Ovary (tissue), 9 donors: ENCODE measurements around the gene PATJ. TPM values are rescaled to one million over a fixed set of nuclear protein-coding genes. Genes with fewer than 3 reads are reported as not detected.

Source experiments
- DNase-seq, 5 donors: peaks; one replicate each; pipeline ENCODE4 v3.0.0-alpha.2; 2019 to 2020
- H3K27ac ChIP-seq, 2 donors: fragments of 200-600 bp; one replicate each; pipeline versions ENCODE4 v1.5.1 to v1.8.0; 2019 to 2022
- H3K27me3 ChIP-seq: fragments of 200-600 bp; one replicate; pipeline ENCODE4 v1.8.0; 2022
- H3K36me3 ChIP-seq: fragments of 200-600 bp; sonication (generic); one replicate; pipeline ENCODE4 v1.5.1; 2019
- H3K4me1 ChIP-seq: one replicate; pipeline ENCODE4 v1.8.1; 2013; ENCODE audit warnings: mild to moderate bottlenecking, moderate library complexity; ENCODE audit not compliant: insufficient read depth
- H3K4me3 ChIP-seq: fragments of 200-600 bp; sonication (generic); one replicate; pipeline ENCODE4 v1.5.1; 2017
- H3K9me3 ChIP-seq, 2 donors: fragments of 200-600 bp in 1 of 2; sonication (generic) in 1 of 2; one replicate each; pipeline versions ENCODE4 v1.5.1 to v1.8.1; 2013 to 2019; ENCODE audit warnings: mild to moderate bottlenecking in 1 of 2, moderate library complexity in 1 of 2
- EP300 ChIP-seq: sonication (generic); formaldehyde crosslinking; IDR thresholded peaks from one replicate; pipeline ENCODE4 v1.6.1; 2017; ENCODE audit warnings: antibody characterized with exemption
- POLR2A ChIP-seq: fragments of 450-650 bp; IDR thresholded peaks from one replicate; pipeline ENCODE4 v1.6.1; 2017; ENCODE audit warnings: antibody characterized with exemption, mild to moderate bottlenecking, moderate library complexity
- WGBS, 3 donors: extraction: QIAGEN DNeasy Blood & Tissue Kit in 1 of 3; methylation state at CpG; one replicate each; pipeline versions ENCODE4 v1.1.5 to v1.1.7; 2013 to 2017; 5-methylcytosine and 5-hydroxymethylcytosine counted together
- intact Hi-C, 4 donors: fragments of 100-400 bp; cut with DNase I; formaldehyde crosslinking; loops; one replicate each; pipeline versions ENCODE4 v1.11.0 to v1.15.1; 2022 to 2023
- polyA plus RNA-seq, 2 donors: library from polyadenylated mRNA; stranded (reverse); fragments of 200-250 nt in 1 of 2; fragments of 350-450 nt in 1 of 2; fragmentation: Illumina TruSeq in 1 of 2; extraction: RNeasy Lipid Tissue Mini Kit (QIAGEN cat#74804) in 1 of 2; gene quantifications; one replicate each; pipeline ENCODE4 v1.2.3, GENCODE V29; 2013 to 2014
- total RNA-seq, 7 donors: library from RNA; depleted of rRNA in 2 of 7; stranded (reverse); fragments of >200 nt in 2 of 7; fragmentation: NEBNext Ultra II Directional in 3 of 7; extraction: Animal tissue kit (Norgen Biotek cat#: 25700) in 3 of 7; gene quantifications; one replicate each; pipeline versions ENCODE4 v1.1.0 to v1.2.4, GENCODE V29; 2016 to 2023
- TF ChIP-seq, protein P1 (sequence below), 3 donors: fragments of 450-650 bp in 2 of 3; fragments of 200-600 bp in 1 of 3; IDR thresholded peaks; one replicate each; pipeline versions ENCODE4 v1.5.1 to v1.8.0; 2016 to 2022; ENCODE audit warnings: antibody characterized with exemption in 3 of 3, mild to moderate bottlenecking in 1 of 3
- donor health status: DM: no; HTN: no; CAD: no; lungs with moderate emphysema.
- donor health status: DM: no; HTN: no; CAD: no.
- donor health status: Bipolar disorder and iron deficiency.
- donor health status: DM: yes; HTN: yes; CAD: no.
- donor health status: DM: no; HTN: no; CAD: no.
- donor health status: DM: yes; HTN: yes; CAD: no.

The PATJ gene
- total and polyA plus RNA-seq, 9 donors = 7.6 to 60.1 (median 25.5) TPM

DNA sequence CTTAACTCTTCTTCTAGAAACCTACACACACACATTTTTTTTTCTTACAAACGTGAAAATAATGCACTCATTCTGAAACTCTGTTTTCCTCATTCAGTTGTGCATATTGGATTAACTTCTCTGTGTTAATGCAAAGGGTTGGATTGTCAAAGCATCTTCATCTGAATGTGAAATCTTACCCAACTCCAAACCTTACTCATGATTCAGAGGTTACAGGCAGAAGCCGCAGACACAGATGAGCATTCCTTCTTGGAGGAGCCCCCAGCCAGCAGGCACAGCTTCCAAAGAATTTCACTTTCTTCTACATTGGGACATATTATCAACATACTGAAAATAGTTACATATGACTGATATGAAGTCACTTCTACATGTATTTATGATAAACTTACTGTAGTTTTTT, 15.7 kb downstream of the PATJ start:
- Histone ChIP-seq H3K36me3 (no peaks in the 10 kb centered on the region), H3K27ac (no peak overlapping the region), H3K27me3 (no peaks in the 10 kb centered on the region), H3K4me1 (peaks cover 3% of the 10 kb centered on the region), H3K9me3 (no peaks in the 10 kb centered on the region), H3K4me3 (no peak overlapping the region)
- TF ChIP-seq EP300 (no peak), POLR2A (no peak)
- TF ChIP-seq, protein P1, sequence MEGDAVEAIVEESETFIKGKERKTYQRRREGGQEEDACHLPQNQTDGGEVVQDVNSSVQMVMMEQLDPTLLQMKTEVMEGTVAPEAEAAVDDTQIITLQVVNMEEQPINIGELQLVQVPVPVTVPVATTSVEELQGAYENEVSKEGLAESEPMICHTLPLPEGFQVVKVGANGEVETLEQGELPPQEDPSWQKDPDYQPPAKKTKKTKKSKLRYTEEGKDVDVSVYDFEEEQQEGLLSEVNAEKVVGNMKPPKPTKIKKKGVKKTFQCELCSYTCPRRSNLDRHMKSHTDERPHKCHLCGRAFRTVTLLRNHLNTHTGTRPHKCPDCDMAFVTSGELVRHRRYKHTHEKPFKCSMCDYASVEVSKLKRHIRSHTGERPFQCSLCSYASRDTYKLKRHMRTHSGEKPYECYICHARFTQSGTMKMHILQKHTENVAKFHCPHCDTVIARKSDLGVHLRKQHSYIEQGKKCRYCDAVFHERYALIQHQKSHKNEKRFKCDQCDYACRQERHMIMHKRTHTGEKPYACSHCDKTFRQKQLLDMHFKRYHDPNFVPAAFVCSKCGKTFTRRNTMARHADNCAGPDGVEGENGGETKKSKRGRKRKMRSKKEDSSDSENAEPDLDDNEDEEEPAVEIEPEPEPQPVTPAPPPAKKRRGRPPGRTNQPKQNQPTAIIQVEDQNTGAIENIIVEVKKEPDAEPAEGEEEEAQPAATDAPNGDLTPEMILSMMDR (IDR thresholded peaks at IDR 0.05) = no peak
- intact Hi-C loops = no loop called here
- 58 to 77% (median 73%) methylated on average over 2 of the region's 2 CpGs for WGBS, 3 donors
- no peak for DNase-seq

DNA sequence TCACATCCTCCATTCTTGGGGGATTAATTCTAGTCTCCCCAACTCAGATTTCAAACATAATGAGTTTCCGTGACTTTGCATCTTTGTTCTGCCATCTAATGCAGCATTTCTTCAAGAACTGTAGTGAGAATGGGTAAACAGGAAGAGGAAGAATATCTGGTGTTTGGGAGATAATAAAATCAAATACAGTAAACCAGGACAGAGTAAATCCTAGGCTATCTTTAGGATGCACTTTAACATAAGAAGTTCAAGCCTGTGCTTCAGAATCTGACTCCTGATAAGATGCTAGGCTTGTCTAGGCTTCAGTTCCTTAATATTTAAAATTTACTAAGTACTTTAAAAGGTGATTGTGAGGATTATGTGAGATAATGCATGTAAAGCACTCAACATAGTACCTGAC, 27.9 kb downstream of the PATJ start:
- Histone ChIP-seq H3K9me3 (no peaks in the 10 kb centered on the region), H3K4me3 (no peak overlapping the region), H3K27ac (no peak overlapping the region), H3K36me3 (no peaks in the 10 kb centered on the region), H3K4me1 (no peaks in the 10 kb centered on the region), H3K27me3 (no peaks in the 10 kb centered on the region)
- 96 to 99% (median 96%) methylated on average over 1 of the region's 1 CpG for WGBS, 3 donors
- TF ChIP-seq, protein P1 (IDR thresholded peaks at IDR 0.05) = no peak
- TF ChIP-seq POLR2A = no peak
- no peak for TF ChIP-seq EP300
- DNase-seq = no peak
- intact Hi-C loops = no loop called here

DNA sequence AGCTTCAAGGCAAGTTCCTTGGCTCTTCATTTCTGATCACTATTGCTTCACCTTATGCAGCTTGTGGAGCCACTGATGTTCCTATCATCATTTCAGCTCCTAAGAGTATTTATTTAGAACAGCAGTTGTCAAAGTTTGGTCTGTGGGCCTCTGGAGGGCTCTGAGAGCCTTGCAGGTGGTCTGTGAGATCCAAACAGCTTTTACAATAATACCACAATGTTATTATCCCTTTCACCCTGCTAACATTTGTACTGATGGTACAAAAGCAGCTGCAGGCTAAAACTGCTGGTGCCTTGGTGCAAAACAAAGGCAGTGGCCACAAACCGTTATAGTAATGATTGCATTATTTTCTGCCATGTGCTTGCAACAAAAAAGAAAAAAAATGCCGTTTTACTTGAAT, 33.8 kb downstream of the PATJ start:
- no peaks in the 10 kb centered on the region for H3K4me1 ChIP-seq
- WGBS, 3 donors = 84 to 86% (median 84%) methylated on average over 2 of the region's 2 CpGs
- no peak overlapping the region for H3K4me3 ChIP-seq
- no peak for DNase-seq
- intact Hi-C loops = no loop called here
- no peaks in the 10 kb centered on the region for H3K9me3 ChIP-seq
- no peaks in the 10 kb centered on the region for H3K27me3 ChIP-seq
- H3K36me3 ChIP-seq = no peaks in the 10 kb centered on the region
- H3K27ac ChIP-seq = no peak overlapping the region
- TF ChIP-seq EP300 = no peak
- TF ChIP-seq POLR2A = no peak
- TF ChIP-seq, protein P1 (IDR thresholded peaks at IDR 0.05) = no peak

DNA sequence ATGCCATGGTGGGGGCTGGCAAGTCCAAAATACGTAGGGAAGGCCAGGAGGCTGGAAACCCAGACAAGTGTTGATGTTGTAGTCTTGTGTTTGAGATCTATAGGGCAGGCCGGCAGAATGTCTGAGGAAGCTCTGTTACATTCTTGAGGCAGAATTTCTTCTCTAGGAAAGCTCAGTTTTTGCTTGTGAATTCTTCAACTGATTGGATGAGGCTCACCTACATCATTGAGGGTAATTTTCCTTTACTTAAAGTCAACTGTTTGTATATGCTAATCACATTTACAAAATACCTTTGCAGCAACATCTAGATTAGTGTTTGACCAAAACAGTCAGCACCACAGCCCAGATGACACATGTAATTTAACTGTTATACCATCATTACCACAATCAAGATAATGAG, 37.0 kb downstream of the PATJ start:
- Histone ChIP-seq H3K27me3 (no peaks in the 10 kb centered on the region), H3K27ac (no peak overlapping the region), H3K4me3 (no peak overlapping the region), H3K4me1 (no peaks in the 10 kb centered on the region), H3K9me3 (no peaks in the 10 kb centered on the region), H3K36me3 (no peaks in the 10 kb centered on the region)
- DNase-seq = no peak
- WGBS, 3 donors = 82 to 87% (median 87%) methylated on average over 2 of the region's 2 CpGs
- TF ChIP-seq, protein P1 (IDR thresholded peaks at IDR 0.05) = no peak
- TF ChIP-seq POLR2A (no peak), EP300 (no peak)
- intact Hi-C loops = no loop called here

DNA sequence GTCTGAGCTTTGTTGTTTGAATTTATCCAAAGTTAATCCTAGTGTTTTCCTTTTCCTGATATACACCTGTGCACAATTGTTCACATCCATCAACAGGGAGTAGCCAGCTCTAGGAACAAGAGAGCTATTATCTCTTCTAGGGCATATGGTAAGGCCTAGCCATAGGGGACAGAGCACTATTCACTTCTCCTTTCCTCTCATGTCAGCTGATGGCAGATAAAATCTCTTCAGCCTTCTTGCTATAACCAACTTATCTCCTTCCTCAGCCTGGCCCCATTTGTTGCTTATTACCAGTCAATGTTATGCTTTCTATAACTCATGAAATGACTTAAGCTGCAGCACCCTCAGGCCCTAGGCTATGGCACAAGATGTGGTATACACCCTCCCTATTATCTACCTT, 38.9 kb downstream of the PATJ start:
- Histone ChIP-seq H3K9me3 (no peaks in the 10 kb centered on the region), H3K36me3 (no peaks in the 10 kb centered on the region), H3K4me1 (no peaks in the 10 kb centered on the region), H3K4me3 (no peak overlapping the region), H3K27ac (no peak overlapping the region), H3K27me3 (no peaks in the 10 kb centered on the region)
- TF ChIP-seq POLR2A (no peak), EP300 (no peak)
- TF ChIP-seq, protein P1 (IDR thresholded peaks at IDR 0.05) = no peak
- DNase-seq = no peak
- intact Hi-C loops = no loop called here
